GM12878 (cell line): ENCODE results near the gene PREX1.

Experiments used
- CREM ChIP-seq: IDR thresholded peaks from 2 replicates; pipeline ENCODE4 v1.6.1; 2014; ENCODE audit warnings: antibody characterized with exemption, low read depth
- NRF1 ChIP-seq: conservative IDR thresholded peaks from 2 replicates; pipeline ENCODE4 v1.6.1; 2011; ENCODE audit warnings: mild to moderate bottlenecking, low read depth, low read length, improper control_type of control experiment
- POLR2A ChIP-seq: IDR thresholded peaks from 2 replicates; pipeline ENCODE4 v1.6.1; 2011; ENCODE audit warnings: low read depth, mild to moderate bottlenecking, low read length
- POLR2AphosphoS5 ChIP-seq: IDR thresholded peaks from 2 replicates; pipeline ENCODE4 v1.6.1; 2011; ENCODE audit warnings: mild to moderate bottlenecking, low read length, inconsistent platforms
- RAD21 ChIP-seq: IDR thresholded peaks from 2 replicates; pipeline ENCODE4 v1.6.1; 2011; ENCODE audit warnings: mild to moderate bottlenecking, low read depth, low read length, moderate library complexity; ENCODE audit not compliant: insufficient read depth
- RFX5 ChIP-seq: IDR thresholded peaks from 2 replicates; pipeline ENCODE4 v1.6.1; 2011; ENCODE audit warnings: low read depth, low read length, improper control_type of control experiment
- YY1 ChIP-seq: IDR thresholded peaks from 2 replicates; pipeline ENCODE4 v1.6.1; 2011; ENCODE audit warnings: low read depth, mild to moderate bottlenecking, low read length
- TF ChIP-seq, protein P1 (sequence below), 3 experiments: IDR thresholded peaks in 2 of 3; conservative IDR thresholded peaks in 1 of 3; 2 replicates each; pipeline ENCODE4 v1.5.1; 2011; ENCODE audit warnings: low read depth in 3 of 3, low read length in 3 of 3, mild to moderate bottlenecking in 3 of 3, control low read depth in 2 of 3, moderate library complexity in 2 of 3, inconsistent platforms in 1 of 3, mixed read lengths in 1 of 3; ENCODE audit not compliant: control insufficient read depth in 2 of 3, insufficient read depth in 1 of 3; ENCODE audit errors: extremely low read depth in 1 of 3
- TF ChIP-seq, protein P2 (sequence below): IDR thresholded peaks from 2 replicates; pipeline ENCODE4 v1.6.1; 2012; ENCODE audit warnings: mild to moderate bottlenecking, low read depth, low read length

DNA sequence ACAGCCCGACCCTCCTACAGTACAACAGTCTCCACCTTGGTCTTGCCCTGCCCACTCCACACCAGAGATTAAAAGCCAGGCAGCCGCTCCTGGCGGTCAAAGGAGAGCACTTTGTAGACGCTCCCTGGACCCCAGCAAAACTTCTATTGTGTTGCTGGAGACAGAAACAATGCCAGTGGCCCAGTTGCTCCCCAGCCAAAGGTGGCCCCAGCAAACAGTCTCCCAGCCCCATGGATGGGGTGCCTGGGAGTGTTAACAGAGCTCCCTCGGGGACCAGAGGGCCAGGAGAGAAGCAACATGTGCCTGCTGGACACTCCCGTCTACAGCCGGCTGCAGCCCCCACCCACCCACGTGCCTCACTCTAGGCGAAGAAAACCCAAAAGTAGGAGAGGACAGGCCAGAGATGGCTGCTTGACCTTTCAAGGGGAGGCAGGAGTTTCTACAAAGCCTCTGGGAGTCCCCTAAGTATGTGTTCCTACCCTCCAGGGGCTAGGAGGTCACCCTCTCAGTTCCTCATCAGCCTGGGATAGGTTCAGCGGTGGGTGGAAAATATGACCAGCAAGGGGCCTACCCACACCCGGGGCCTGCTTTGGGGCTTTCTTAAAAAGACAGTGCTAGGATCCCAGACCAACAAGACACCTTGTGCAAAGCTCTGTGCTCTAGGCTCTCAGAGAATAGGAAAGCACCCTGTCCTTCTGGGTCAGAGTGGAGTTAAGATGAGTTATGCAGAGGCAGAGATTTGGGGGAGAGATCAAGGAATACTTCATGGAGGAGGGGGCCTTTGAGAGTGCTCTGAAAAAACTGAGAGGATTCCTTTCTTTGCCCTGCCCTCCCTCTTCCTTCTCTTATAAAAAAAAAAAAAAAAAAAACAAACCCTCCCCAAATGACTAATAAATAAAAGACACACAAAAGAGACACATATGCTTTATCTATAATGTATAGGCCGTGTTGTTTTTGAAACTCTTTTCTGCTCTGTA lies 19.0 kb upstream of the PREX1 start:
- TF ChIP-seq POLR2A = peak; percentile 49; the same call in 1 of the 2 replicates
- TF ChIP-seq, protein P1, sequence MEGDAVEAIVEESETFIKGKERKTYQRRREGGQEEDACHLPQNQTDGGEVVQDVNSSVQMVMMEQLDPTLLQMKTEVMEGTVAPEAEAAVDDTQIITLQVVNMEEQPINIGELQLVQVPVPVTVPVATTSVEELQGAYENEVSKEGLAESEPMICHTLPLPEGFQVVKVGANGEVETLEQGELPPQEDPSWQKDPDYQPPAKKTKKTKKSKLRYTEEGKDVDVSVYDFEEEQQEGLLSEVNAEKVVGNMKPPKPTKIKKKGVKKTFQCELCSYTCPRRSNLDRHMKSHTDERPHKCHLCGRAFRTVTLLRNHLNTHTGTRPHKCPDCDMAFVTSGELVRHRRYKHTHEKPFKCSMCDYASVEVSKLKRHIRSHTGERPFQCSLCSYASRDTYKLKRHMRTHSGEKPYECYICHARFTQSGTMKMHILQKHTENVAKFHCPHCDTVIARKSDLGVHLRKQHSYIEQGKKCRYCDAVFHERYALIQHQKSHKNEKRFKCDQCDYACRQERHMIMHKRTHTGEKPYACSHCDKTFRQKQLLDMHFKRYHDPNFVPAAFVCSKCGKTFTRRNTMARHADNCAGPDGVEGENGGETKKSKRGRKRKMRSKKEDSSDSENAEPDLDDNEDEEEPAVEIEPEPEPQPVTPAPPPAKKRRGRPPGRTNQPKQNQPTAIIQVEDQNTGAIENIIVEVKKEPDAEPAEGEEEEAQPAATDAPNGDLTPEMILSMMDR (IDR thresholded peaks at IDR 0.05 in 2 of 3, conservative IDR thresholded peaks at IDR 0.05 in 1 of 3; ENCODE audit: control insufficient read depth in 2 of 3, extremely low read depth in 1 of 3, insufficient read depth in 1 of 3, low read depth in 3 of 3, low read length in 3 of 3) = no peak
- no peak for TF ChIP-seq RAD21
- TF ChIP-seq, protein P2, sequence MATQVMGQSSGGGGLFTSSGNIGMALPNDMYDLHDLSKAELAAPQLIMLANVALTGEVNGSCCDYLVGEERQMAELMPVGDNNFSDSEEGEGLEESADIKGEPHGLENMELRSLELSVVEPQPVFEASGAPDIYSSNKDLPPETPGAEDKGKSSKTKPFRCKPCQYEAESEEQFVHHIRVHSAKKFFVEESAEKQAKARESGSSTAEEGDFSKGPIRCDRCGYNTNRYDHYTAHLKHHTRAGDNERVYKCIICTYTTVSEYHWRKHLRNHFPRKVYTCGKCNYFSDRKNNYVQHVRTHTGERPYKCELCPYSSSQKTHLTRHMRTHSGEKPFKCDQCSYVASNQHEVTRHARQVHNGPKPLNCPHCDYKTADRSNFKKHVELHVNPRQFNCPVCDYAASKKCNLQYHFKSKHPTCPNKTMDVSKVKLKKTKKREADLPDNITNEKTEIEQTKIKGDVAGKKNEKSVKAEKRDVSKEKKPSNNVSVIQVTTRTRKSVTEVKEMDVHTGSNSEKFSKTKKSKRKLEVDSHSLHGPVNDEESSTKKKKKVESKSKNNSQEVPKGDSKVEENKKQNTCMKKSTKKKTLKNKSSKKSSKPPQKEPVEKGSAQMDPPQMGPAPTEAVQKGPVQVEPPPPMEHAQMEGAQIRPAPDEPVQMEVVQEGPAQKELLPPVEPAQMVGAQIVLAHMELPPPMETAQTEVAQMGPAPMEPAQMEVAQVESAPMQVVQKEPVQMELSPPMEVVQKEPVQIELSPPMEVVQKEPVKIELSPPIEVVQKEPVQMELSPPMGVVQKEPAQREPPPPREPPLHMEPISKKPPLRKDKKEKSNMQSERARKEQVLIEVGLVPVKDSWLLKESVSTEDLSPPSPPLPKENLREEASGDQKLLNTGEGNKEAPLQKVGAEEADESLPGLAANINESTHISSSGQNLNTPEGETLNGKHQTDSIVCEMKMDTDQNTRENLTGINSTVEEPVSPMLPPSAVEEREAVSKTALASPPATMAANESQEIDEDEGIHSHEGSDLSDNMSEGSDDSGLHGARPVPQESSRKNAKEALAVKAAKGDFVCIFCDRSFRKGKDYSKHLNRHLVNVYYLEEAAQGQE = 0 out of 2 replicates have a peak, but pooled peaks have one; percentile 28
- peak; percentile 94 for TF ChIP-seq CREM
- TF ChIP-seq POLR2AphosphoS5 = peak; percentile 51
- no peak for TF ChIP-seq NRF1
- TF ChIP-seq YY1 = peak; percentile 81
- no peak for TF ChIP-seq RFX5
